ENCODE measurements around the gene ZNF385B.

DNA sequence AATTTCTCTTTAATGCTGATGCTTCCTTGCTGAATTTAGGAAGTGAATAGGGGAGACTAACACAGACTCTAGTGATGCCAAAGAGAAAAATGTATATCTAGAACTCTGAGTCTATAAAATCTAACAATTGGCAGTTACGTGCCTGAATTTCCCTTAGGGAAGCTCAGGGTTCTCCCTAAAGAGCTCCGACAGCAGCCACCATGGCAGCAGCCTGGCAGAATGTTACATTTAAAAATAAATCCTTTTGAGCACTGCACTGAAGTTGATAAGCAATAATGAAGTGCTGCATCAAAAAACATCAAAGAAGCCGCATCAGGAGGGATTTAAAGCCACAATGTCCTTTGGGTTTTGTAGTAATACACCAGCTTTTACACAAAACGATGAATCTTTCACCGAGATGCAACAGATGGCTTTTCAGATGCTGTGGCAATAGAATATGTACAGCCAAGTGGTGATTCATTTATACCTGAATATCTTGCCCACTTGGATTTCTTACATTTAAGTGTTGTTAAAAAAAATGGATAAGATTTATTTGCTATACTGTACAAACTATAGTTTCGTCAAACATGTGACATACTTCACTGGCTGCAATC lies 305.6 kb downstream of the ZNF385B start:
- TF ChIP-seq EZH2 (IDR thresholded peaks at IDR 0.05; ENCODE audit: borderline replicate concordance, insufficient read depth, low read depth, low read length, poor library complexity, severe bottlenecking) (no peak), CTCF (IDR thresholded peaks at IDR 0.05) (no peak)

All from B cell (primary cell).